ENCODE results near the gene RIT2. TPM values are rescaled to one million over a fixed set of nuclear protein-coding genes. Genes with fewer than 3 reads are reported as not detected.

The RIT2 gene
- polyA plus RNA-seq, 1 of the 3 experiments (the other 2 are of a cell fraction), result not detected

GRCh38 chr18:42936289-42936688 is 179.2 kb downstream of the RIT2 start:
- no peaks in the 10 kb centered on the region for H3F3A ChIP-seq (replicated peaks; ENCODE audit: insufficient read depth)
- H3K79me2 ChIP-seq (ENCODE audit: insufficient read depth), result no peaks in the 10 kb centered on the region
- H3K4me1 ChIP-seq (ENCODE audit: control insufficient read depth in 1 of 2, insufficient read depth in 2 of 2, low read depth in 1 of 2, low read length in 1 of 2), result peaks cover 0 to 8% of the 10 kb centered on the region in 2 experiments; a peak in 2 of 4 replicates
- no peak overlapping the region for H3K27ac ChIP-seq (ENCODE audit: low read depth in 2 of 2, low read length in 1 of 2)
- POLR2A ChIA-PET, result no interaction called here
- H3K36me3 ChIP-seq (replicated peaks in 1 of 2; ENCODE audit: control insufficient read depth in 1 of 2, insufficient read depth in 2 of 2, low read length in 1 of 2), result no peaks in the 10 kb centered on the region
- H3K4me3 ChIP-seq (ENCODE audit: low read depth in 2 of 2, low read length in 1 of 2), result no peak overlapping the region
- CTCF ChIA-PET, result interaction anchor here (1.1 to 1.3 kb wide), 2 partner anchors 154 to 637 kb away, joined by 3 to 4 read pairs; no protein-coding TSS in a partner anchor
- H3K27me3 ChIP-seq (ENCODE audit: insufficient read depth), result no peaks in the 10 kb centered on the region
- 64% methylated on average over 2 of the region's 2 CpGs for WGBS (ENCODE audit: low lambda C conversion rate)
- H3K9me3 ChIP-seq, result no peaks in the 10 kb centered on the region
- H3K4me2 ChIP-seq, result no peak overlapping the region
- H2AFZ ChIP-seq (ENCODE audit: low read depth), result no peak overlapping the region
- DNase-seq, result no peak
- no peak for TF ChIP-seq USF2 (IDR thresholded peaks at IDR 0.05; ENCODE audit: borderline replicate concordance, low read depth, low read length)
- no peak for TF ChIP-seq MAX (IDR thresholded peaks at IDR 0.05; ENCODE audit: low read depth)
- TF ChIP-seq GABPA (IDR thresholded peaks at IDR 0.05; ENCODE audit: low read depth), result no peak
- no peak for TF ChIP-seq RXRA (IDR thresholded peaks at IDR 0.05; ENCODE audit: borderline replicate concordance, low read depth)
- no peak for TF ChIP-seq NRF1 (IDR thresholded peaks at IDR 0.05; ENCODE audit: low read depth, low read length)
- TF ChIP-seq REST (IDR thresholded peaks at IDR 0.05; ENCODE audit: low read depth, low read length), result no peak
- no peak for TF ChIP-seq IRF3 (IDR thresholded peaks at IDR 0.05; ENCODE audit: low read depth, low read length)
- TF ChIP-seq RFX5 (IDR thresholded peaks at IDR 0.05; ENCODE audit: low read length), result no peak
- TF ChIP-seq FOXM1 (IDR thresholded peaks at IDR 0.05; ENCODE audit: low read depth), result no peak
- no peak for TF ChIP-seq JUND (IDR thresholded peaks at IDR 0.05)
- no peak for TF ChIP-seq ZBTB33 (IDR thresholded peaks at IDR 0.05; ENCODE audit: borderline replicate concordance, low read depth)
- no peak for TF ChIP-seq CHD2 (IDR thresholded peaks at IDR 0.05; ENCODE audit: low read length, partially characterized antibody)
- TF ChIP-seq NFIC (IDR thresholded peaks at IDR 0.05; ENCODE audit: borderline replicate concordance), result no peak
- H3K9me2 ChIP-seq, result no peaks in the 10 kb centered on the region
- H4K20me1 ChIP-seq (ENCODE audit: insufficient read depth), result no peaks in the 10 kb centered on the region
- no peak overlapping the region for H3K9ac ChIP-seq
